ENCODE measurements around the gene SUGP2. TPM values are rescaled to one million over a fixed set of nuclear protein-coding genes. Genes with fewer than 3 reads are reported as not detected.

SUGP2 gene
- total and polyA plus RNA-seq, 2 of the 13 experiments (the other 11 are each of a cell fraction or from before 2014, with no cell fraction given) = 40.6 to 57.7 TPM

GRCh38 chr19:19063183-19064097, 30.1 kb upstream of the SUGP2 start, which contains the start of gene SLC25A42 (continued):
- TF ChIP-seq, protein P1, sequence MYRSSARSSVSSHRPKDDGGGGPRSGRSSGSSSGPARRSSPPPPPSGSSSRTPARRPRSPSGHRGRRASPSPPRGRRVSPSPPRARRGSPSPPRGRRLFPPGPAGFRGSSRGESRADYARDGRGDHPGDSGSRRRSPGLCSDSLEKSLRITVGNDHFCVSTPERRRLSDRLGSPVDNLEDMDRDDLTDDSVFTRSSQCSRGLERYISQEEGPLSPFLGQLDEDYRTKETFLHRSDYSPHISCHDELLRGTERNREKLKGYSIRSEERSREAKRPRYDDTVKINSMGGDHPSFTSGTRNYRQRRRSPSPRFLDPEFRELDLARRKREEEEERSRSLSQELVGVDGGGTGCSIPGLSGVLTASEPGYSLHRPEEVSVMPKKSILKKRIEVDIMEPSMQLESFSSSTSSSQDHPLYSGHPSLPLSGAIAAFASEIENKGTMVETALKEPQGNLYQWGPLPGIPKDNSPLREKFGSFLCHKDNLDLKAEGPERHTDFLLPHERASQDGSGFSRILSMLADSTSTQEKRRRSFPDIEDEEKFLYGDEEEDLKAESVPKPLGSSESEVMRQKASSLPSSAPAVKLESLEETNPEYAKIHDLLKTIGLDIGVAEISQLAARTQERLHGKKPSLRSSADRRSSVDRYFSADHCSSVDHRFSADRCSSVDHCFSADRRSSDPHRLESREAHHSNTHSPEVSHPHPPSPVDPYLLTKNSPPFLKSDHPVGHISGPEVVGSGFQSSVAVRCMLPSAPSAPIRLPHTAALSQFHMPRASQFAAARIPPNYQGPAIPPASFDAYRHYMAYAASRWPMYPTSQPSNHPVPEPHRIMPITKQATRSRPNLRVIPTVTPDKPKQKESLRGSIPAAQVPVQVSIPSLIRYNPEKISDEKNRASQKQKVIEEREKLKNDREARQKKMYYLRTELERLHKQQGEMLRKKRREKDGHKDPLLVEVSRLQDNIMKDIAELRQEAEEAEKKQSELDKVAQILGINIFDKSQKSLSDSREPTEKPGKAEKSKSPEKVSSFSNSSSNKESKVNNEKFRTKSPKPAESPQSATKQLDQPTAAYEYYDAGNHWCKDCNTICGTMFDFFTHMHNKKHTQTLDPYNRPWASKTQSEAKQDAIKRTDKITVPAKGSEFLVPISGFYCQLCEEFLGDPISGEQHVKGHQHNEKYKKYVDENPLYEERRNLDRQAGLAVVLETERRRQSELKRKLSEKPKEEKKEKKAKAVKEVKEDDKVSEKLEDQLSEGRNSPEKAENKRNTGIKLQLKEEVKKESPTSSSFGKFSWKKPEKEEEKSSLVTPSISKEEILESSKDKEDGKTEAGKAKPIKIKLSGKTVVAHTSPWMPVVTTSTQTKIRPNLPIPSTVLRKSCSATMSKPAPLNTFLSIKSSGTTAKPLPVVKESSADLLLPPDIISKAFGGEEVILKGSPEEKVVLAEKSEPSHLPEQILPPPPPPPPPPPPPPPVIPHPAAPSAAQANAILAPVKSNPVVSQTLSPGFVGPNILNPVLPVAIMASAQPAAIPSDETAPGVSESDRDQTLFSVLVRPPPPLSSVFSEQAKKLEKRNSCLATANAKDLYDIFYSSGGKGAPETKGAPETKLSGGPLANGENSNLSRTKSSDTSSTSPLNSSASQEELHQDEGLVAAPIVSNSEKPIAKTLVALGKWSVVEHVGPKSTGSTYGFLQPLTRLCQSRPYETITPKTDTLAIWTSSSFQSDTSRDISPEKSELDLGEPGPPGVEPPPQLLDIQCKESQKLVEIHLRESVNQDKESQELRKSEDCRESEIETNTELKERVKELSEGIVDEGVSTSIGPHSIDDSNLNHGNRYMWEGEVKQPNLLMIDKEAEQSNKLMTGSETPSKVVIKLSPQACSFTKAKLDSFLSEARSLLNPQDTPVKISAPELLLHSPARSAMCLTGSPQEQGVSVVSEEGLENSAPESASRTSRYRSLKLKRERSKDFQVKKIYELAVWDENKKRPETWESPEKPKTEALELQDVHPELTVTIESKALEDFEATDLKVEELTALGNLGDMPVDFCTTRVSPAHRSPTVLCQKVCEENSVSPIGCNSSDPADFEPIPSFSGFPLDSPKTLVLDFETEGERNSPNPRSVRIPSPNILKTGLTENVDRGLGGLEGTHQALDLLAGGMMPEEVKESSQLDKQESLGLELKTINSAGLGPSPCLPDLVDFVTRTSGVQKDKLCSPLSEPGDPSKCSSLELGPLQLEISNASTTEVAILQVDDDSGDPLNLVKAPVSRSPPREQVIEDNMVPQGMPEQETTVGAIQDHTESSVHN (CRISPR knock-in tag; IDR thresholded peaks at IDR 0.05) = no peak
- TF ChIP-seq PATZ1 (CRISPR knock-in tag; IDR thresholded peaks at IDR 0.05) (peak; percentile 97), ELF4 (CRISPR knock-in tag; IDR thresholded peaks at IDR 0.05; ENCODE audit: borderline replicate concordance) (no peak), ERF (CRISPR knock-in tag; IDR thresholded peaks at IDR 0.05) (peak; percentile 61; the same call in 1 of the 2 replicates), ZSCAN21 (CRISPR knock-in tag; IDR thresholded peaks at IDR 0.05; ENCODE audit: borderline replicate concordance) (peak; percentile 62; the same call in 1 of the 2 replicates), ZSCAN12 (CRISPR knock-in tag; IDR thresholded peaks at IDR 0.05) (0 out of 2 replicates have a peak, but pooled peaks have one; percentile 71), NFIB (CRISPR knock-in tag; IDR thresholded peaks at IDR 0.05; ENCODE audit: borderline replicate concordance) (no peak), ZNF256 (CRISPR knock-in tag; conservative IDR thresholded peaks at IDR 0.05) (0 out of 2 replicates have a peak, but pooled peaks have one; percentile 17), SAFB2 (CRISPR knock-in tag; IDR thresholded peaks at IDR 0.05; ENCODE audit: borderline replicate concordance, low read depth) (no peak), ZNF337 (CRISPR knock-in tag; IDR thresholded peaks at IDR 0.05; ENCODE audit: borderline replicate concordance, low read depth) (no peak), CEBPB (IDR thresholded peaks at IDR 0.05; ENCODE audit: borderline replicate concordance, low read depth, low read length) (no peak), AGO2 (optimal IDR thresholded peaks at IDR 0.05; ENCODE audit: low read depth, low read length) (peak; percentile 98), PAWR (CRISPR knock-in tag; IDR thresholded peaks at IDR 0.05; ENCODE audit: borderline replicate concordance) (no peak), JARID2 (CRISPR knock-in tag; IDR thresholded peaks at IDR 0.05; ENCODE audit: insufficient replicate concordance) (no peak)
- TF ChIP-seq, protein P2, sequence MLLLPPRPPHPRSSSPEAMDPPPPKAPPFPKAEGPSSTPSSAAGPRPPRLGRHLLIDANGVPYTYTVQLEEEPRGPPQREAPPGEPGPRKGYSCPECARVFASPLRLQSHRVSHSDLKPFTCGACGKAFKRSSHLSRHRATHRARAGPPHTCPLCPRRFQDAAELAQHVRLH (CRISPR knock-in tag; IDR thresholded peaks at IDR 0.05; ENCODE audit: borderline replicate concordance, low read depth) = no peak
